Measurements from ENCODE around the gene CAPG.
"Not testable (repeated sequence)": the region's sequence is repeated elsewhere in the genome, so short reads cannot be mapped to it uniquely, and the experiment has no call there.

CAPG gene

DNA sequence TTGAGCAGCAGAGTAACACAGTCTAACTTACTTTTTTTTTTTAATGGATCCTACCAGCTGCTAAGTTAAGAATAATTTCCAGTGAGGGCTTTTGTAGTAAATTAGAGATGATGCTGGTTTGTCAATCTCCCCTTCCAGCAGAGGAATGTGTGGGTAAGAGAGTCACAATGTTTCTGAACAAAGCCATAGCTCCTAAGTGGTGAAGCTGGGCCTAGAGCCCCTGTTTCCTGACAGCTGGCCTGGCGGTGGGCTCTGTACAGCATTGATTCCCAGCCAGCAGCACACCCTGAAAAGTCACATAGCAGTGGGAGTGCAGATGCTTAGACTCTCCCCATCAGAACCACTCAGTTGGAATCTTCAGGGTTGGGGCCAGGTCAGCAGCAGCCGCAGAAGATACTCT, 24.4 kb downstream of the CAPG start:
- Histone ChIP-seq H3K4me1 (ENCODE audit: low read length) (no peaks in the 10 kb centered on the region), H3K9me3 (replicated peaks; ENCODE audit: insufficient read depth, low read length) (no peaks in the 10 kb centered on the region), H4K20me1 (ENCODE audit: insufficient read depth, low read length) (no peaks in the 10 kb centered on the region), H3K4me3 (ENCODE audit: low read length) (no peak overlapping the region), H3K9me2 (replicated peaks; ENCODE audit: insufficient read depth, low read length) (no peaks in the 10 kb centered on the region), H3K79me2 (ENCODE audit: low read length) (no peaks in the 10 kb centered on the region), H3F3A (ENCODE audit: insufficient read depth, low read length) (no peaks in the 10 kb centered on the region), H3K27ac (ENCODE audit: low read length) (no peak overlapping the region), H2AFZ (ENCODE audit: low read length) (no peak overlapping the region), H3K27me3 (replicated peaks; ENCODE audit: insufficient read depth, low read length) (no peaks in the 10 kb centered on the region), H3K9ac (ENCODE audit: low read length) (no peak overlapping the region), H3K36me3 (replicated peaks; ENCODE audit: insufficient read depth, low read length) (no peaks in the 10 kb centered on the region), H3K4me2 (ENCODE audit: low read depth, low read length) (no peak overlapping the region)
- no peak for DNase-seq
- TF ChIP-seq, protein P1, sequence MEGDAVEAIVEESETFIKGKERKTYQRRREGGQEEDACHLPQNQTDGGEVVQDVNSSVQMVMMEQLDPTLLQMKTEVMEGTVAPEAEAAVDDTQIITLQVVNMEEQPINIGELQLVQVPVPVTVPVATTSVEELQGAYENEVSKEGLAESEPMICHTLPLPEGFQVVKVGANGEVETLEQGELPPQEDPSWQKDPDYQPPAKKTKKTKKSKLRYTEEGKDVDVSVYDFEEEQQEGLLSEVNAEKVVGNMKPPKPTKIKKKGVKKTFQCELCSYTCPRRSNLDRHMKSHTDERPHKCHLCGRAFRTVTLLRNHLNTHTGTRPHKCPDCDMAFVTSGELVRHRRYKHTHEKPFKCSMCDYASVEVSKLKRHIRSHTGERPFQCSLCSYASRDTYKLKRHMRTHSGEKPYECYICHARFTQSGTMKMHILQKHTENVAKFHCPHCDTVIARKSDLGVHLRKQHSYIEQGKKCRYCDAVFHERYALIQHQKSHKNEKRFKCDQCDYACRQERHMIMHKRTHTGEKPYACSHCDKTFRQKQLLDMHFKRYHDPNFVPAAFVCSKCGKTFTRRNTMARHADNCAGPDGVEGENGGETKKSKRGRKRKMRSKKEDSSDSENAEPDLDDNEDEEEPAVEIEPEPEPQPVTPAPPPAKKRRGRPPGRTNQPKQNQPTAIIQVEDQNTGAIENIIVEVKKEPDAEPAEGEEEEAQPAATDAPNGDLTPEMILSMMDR (IDR thresholded peaks at IDR 0.05; ENCODE audit: low read length) = no peak
- no peak for TF ChIP-seq EZH2 (optimal IDR thresholded peaks at IDR 0.05; ENCODE audit: low read depth, low read length)
- TF ChIP-seq EZH2phosphoT487 (IDR thresholded peaks at IDR 0.05; ENCODE audit: low read length) = no peak

DNA sequence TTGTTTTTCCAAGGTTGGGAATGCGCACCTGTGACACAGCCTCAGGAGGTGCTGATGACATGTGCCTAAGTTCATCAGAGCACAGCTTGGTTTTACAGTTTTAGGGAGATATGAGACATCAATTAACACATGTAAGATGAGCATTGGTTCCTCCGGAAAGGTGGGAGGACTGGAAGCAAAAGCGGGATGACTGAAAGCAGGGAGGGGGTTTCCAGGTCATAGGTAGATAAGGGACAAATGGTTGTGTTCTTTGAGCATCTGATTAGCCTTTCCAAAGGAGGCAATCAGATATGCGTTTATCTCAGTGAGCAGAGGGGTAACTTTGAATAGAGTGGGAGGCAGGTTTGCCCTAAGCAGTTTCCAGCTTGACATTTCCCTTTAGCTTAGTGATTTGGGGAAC, 26.3 kb downstream of the CAPG start:
- Histone ChIP-seq H3K27me3 (replicated peaks; ENCODE audit: insufficient read depth, low read length) (no peaks in the 10 kb centered on the region), H3K4me2 (ENCODE audit: low read depth, low read length) (no peak overlapping the region), H3K27ac (ENCODE audit: low read length) (no peak overlapping the region), H3K4me1 (ENCODE audit: low read length) (no peaks in the 10 kb centered on the region), H3K4me3 (ENCODE audit: low read length) (no peak overlapping the region), H3K9me2 (replicated peaks; ENCODE audit: insufficient read depth, low read length) (no peaks in the 10 kb centered on the region), H3K9ac (ENCODE audit: low read length) (no peak overlapping the region), H3K79me2 (ENCODE audit: low read length) (no peaks in the 10 kb centered on the region), H4K20me1 (ENCODE audit: insufficient read depth, low read length) (no peaks in the 10 kb centered on the region), H2AFZ (ENCODE audit: low read length) (no peak overlapping the region), H3K36me3 (replicated peaks; ENCODE audit: insufficient read depth, low read length) (no peaks in the 10 kb centered on the region), H3K9me3 (replicated peaks; ENCODE audit: insufficient read depth, low read length) (no peaks in the 10 kb centered on the region), H3F3A (ENCODE audit: insufficient read depth, low read length) (no peaks in the 10 kb centered on the region)
- DNase-seq = no peak
- TF ChIP-seq EZH2phosphoT487 (IDR thresholded peaks at IDR 0.05; ENCODE audit: low read length) (no peak), EZH2 (optimal IDR thresholded peaks at IDR 0.05; ENCODE audit: low read depth, low read length) (no peak)
- TF ChIP-seq, protein P1 (IDR thresholded peaks at IDR 0.05; ENCODE audit: low read length) = no peak

DNA sequence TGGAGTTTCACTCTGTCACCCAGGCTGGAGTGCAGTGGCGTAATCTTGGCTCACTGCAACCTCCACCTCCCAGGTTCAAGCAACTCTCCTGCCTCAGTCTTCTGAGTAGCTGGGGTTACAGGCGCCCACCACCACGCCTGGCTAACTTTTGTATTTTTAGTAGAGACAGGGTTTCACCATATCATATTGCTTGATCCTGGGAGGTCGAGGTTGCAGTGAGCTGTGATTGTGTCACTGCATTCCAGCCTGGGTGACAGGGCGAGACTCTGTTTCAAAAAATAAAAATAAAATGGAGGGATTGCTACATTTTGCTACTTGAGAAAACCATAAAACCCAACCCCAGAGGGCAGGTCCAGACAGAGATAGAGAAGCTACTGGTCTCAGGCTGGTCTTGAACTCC, 27.0 kb downstream of the CAPG start:
- not testable (repeated sequence) for H3K27ac ChIP-seq (ENCODE audit: low read length); H3F3A ChIP-seq (ENCODE audit: insufficient read depth, low read length); H3K4me1 ChIP-seq (ENCODE audit: low read length); H3K4me2 ChIP-seq (ENCODE audit: low read depth, low read length); H4K20me1 ChIP-seq (ENCODE audit: insufficient read depth, low read length); H3K79me2 ChIP-seq (ENCODE audit: low read length); H2AFZ ChIP-seq (ENCODE audit: low read length); H3K36me3 ChIP-seq (replicated peaks; ENCODE audit: insufficient read depth, low read length); H3K9ac ChIP-seq (ENCODE audit: low read length); H3K9me3 ChIP-seq (replicated peaks; ENCODE audit: insufficient read depth, low read length); H3K4me3 ChIP-seq (ENCODE audit: low read length); H3K9me2 ChIP-seq (replicated peaks; ENCODE audit: insufficient read depth, low read length); DNase-seq; H3K27me3 ChIP-seq (replicated peaks; ENCODE audit: insufficient read depth, low read length)

DNA sequence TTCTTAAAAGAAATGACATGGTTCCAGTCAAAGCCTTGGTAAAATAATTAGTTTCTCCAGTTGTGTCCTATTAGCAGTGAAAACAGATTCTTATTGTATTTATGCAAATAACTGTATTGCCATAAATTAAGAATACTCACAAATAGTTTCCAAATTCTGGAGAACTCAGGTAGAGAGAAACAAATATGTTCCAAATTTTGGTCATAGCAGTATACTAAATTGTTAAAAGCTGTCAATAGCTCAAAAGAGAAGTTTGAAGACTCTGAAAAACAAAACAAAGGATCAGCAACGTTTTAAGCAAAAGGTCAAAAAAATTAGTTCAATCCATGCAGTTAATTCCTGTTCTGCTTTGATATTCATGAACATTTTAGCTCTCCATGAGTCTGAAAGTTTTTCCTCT, 30.1 kb downstream of the CAPG start:
- H4K20me1 ChIP-seq (ENCODE audit: insufficient read depth, low read length) = no peaks in the 10 kb centered on the region
- no peak overlapping the region for H3K27ac ChIP-seq (ENCODE audit: low read length)
- no peak for DNase-seq
- H3K4me1 ChIP-seq (ENCODE audit: low read length) = no peaks in the 10 kb centered on the region
- TF ChIP-seq, protein P1 (IDR thresholded peaks at IDR 0.05; ENCODE audit: low read length) = no peak
- TF ChIP-seq EZH2 (optimal IDR thresholded peaks at IDR 0.05; ENCODE audit: low read depth, low read length) (no peak), EZH2phosphoT487 (IDR thresholded peaks at IDR 0.05; ENCODE audit: low read length) (no peak)
- H3K27me3 ChIP-seq (replicated peaks; ENCODE audit: insufficient read depth, low read length) = no peaks in the 10 kb centered on the region
- no peaks in the 10 kb centered on the region for H3K9me3 ChIP-seq (replicated peaks; ENCODE audit: insufficient read depth, low read length)
- H3K4me3 ChIP-seq (ENCODE audit: low read length) = no peak overlapping the region
- H3K79me2 ChIP-seq (ENCODE audit: low read length) = no peaks in the 10 kb centered on the region
- no peaks in the 10 kb centered on the region for H3K36me3 ChIP-seq (replicated peaks; ENCODE audit: insufficient read depth, low read length)
- no peak overlapping the region for H3K9ac ChIP-seq (ENCODE audit: low read length)
- H3K9me2 ChIP-seq (replicated peaks; ENCODE audit: insufficient read depth, low read length) = no peaks in the 10 kb centered on the region
- H2AFZ ChIP-seq (ENCODE audit: low read length) = no peak overlapping the region
- H3F3A ChIP-seq (ENCODE audit: insufficient read depth, low read length) = no peaks in the 10 kb centered on the region
- H3K4me2 ChIP-seq (ENCODE audit: low read depth, low read length) = no peak overlapping the region
